Measurements from ENCODE around the gene CD55. TPM values are rescaled to one million over a fixed set of nuclear protein-coding genes. Genes with fewer than 3 reads are reported as not detected.

CD55 gene
- total RNA-seq, 2 donors from 2014 or later, result 19.5 to 26.1 TPM

- Histone ChIP-seq H3K9ac (ENCODE audit: extremely low read depth, low read length, poor library complexity, severe bottlenecking) (no peak overlapping the region), H3K9me3 (ENCODE audit: control insufficient read depth, low read length) (no peaks in the 10 kb centered on the region), H3K4me1 (ENCODE audit: control insufficient read depth, insufficient read depth, low read length) (no peaks in the 10 kb centered on the region), H3K27ac (ENCODE audit: low read depth, low read length) (no peak overlapping the region), H3K36me3 (ENCODE audit: control insufficient read depth, insufficient read depth, low read length) (no peaks in the 10 kb centered on the region), H3K4me3 (ENCODE audit: low read length) (no peak overlapping the region), H3K27me3 (ENCODE audit: control insufficient read depth, insufficient read depth, low read length, poor library complexity, severe bottlenecking) (no peaks in the 10 kb centered on the region)
- DNase-seq, result no peak
- peaks cover 1% of the 10 kb centered on the region for H3K36me3 Mint-ChIP-seq (ENCODE audit: low read depth)
- H3K4me3 Mint-ChIP-seq, result no peak overlapping the region
- H3K9me3 Mint-ChIP-seq, result no peaks in the 10 kb centered on the region
- H3K27ac Mint-ChIP-seq, result no peak overlapping the region
- TF ChIP-seq CTCF (conservative IDR thresholded peaks at IDR 0.05), result no peak
- H3K4me1 Mint-ChIP-seq, result no peaks in the 10 kb centered on the region
- no peaks in the 10 kb centered on the region for H3K27me3 Mint-ChIP-seq (ENCODE audit: insufficient read depth)
These were observed 42.4 kb downstream of the CD55 start for GRCh38 chr1:207363871-207364270.

GRCh38 chr1:207364614-207365013 is 43.1 kb downstream of the CD55 start:
- DNase-seq, result no peak
- Histone ChIP-seq H3K36me3 (ENCODE audit: control insufficient read depth, insufficient read depth, low read length) (no peaks in the 10 kb centered on the region), H3K4me1 (ENCODE audit: control insufficient read depth, insufficient read depth, low read length) (no peaks in the 10 kb centered on the region), H3K9me3 (ENCODE audit: control insufficient read depth, low read length) (no peaks in the 10 kb centered on the region), H3K27ac (ENCODE audit: low read depth, low read length) (no peak overlapping the region), H3K4me3 (ENCODE audit: low read length) (no peak overlapping the region), H3K27me3 (ENCODE audit: control insufficient read depth, insufficient read depth, low read length, poor library complexity, severe bottlenecking) (no peaks in the 10 kb centered on the region), H3K9ac (ENCODE audit: extremely low read depth, low read length, poor library complexity, severe bottlenecking) (no peak overlapping the region)
- H3K27ac Mint-ChIP-seq, result no peak overlapping the region
- H3K4me3 Mint-ChIP-seq, result no peak overlapping the region
- peaks cover 1% of the 10 kb centered on the region for H3K36me3 Mint-ChIP-seq (ENCODE audit: low read depth)
- no peaks in the 10 kb centered on the region for H3K27me3 Mint-ChIP-seq (ENCODE audit: insufficient read depth)
- no peaks in the 10 kb centered on the region for H3K9me3 Mint-ChIP-seq
- no peak for TF ChIP-seq CTCF (conservative IDR thresholded peaks at IDR 0.05)
- H3K4me1 Mint-ChIP-seq, result no peaks in the 10 kb centered on the region
- WGBS, 2 experiments (ENCODE audit: insufficient coverage in 1 of 2, insufficient read length in 1 of 2), result 92 to 100% methylated on average over 1 of the region's 1 CpG

GRCh38 chr1:207365063-207365462 is 43.6 kb downstream of the CD55 start:
- no peaks in the 10 kb centered on the region for H3K4me1 Mint-ChIP-seq
- peaks cover 1% of the 10 kb centered on the region for H3K36me3 Mint-ChIP-seq (ENCODE audit: low read depth)
- H3K27me3 Mint-ChIP-seq (ENCODE audit: insufficient read depth), result no peaks in the 10 kb centered on the region
- H3K4me3 ChIP-seq (ENCODE audit: low read length), result no peak overlapping the region
- no peak for TF ChIP-seq CTCF (conservative IDR thresholded peaks at IDR 0.05)
- no peaks in the 10 kb centered on the region for H3K36me3 ChIP-seq (ENCODE audit: control insufficient read depth, insufficient read depth, low read length)
- H3K9me3 ChIP-seq (ENCODE audit: control insufficient read depth, low read length), result no peaks in the 10 kb centered on the region
- no peaks in the 10 kb centered on the region for H3K4me1 ChIP-seq (ENCODE audit: control insufficient read depth, insufficient read depth, low read length)
- no peak overlapping the region for H3K9ac ChIP-seq (ENCODE audit: extremely low read depth, low read length, poor library complexity, severe bottlenecking)
- no peaks in the 10 kb centered on the region for H3K27me3 ChIP-seq (ENCODE audit: control insufficient read depth, insufficient read depth, low read length, poor library complexity, severe bottlenecking)
- H3K9me3 Mint-ChIP-seq, result no peaks in the 10 kb centered on the region
- H3K27ac Mint-ChIP-seq, result no peak overlapping the region
- no peak for DNase-seq
- H3K4me3 Mint-ChIP-seq, result no peak overlapping the region
- no peak overlapping the region for H3K27ac ChIP-seq (ENCODE audit: low read depth, low read length)
- 100% methylated on average over 1 to 2 of the region's 2 CpGs for WGBS, 2 experiments (ENCODE audit: insufficient coverage in 1 of 2, insufficient read length in 1 of 2)
